ENCODE measurements around the gene SLC26A2.
"Not testable (repeated sequence)": the region's sequence is repeated elsewhere in the genome, so short reads cannot be mapped to it uniquely, and the experiment has no call there.

Gene SLC26A2

DNA sequence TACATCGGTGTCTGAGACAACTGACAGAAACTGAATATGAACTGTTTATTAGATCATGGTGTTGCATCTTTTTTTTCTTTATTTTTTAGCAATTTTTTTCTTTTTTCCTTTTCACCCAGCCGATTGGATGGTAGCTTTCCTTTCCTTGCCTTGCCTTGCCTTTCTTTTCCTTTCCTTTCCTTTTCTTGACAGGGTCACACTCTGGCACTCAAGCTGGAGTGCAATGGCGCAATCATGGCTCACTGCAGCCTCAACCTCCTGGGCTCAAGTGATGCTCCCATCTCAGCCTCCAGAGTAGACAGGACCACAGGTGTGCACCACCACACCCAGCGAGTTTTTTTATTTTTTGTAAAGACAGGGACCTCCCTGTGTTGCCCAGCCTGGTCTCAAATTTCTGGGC is 18.8 kb upstream of the SLC26A2 start:
- no peak overlapping the region for H3K4me3 ChIP-seq (replicated peaks in 1 of 2; ENCODE audit: low read depth in 2 of 2, low read length in 2 of 2)
- no peak for DNase-seq (ENCODE audit: low read depth in 2 of 2)
- TF ChIP-seq, protein P1, sequence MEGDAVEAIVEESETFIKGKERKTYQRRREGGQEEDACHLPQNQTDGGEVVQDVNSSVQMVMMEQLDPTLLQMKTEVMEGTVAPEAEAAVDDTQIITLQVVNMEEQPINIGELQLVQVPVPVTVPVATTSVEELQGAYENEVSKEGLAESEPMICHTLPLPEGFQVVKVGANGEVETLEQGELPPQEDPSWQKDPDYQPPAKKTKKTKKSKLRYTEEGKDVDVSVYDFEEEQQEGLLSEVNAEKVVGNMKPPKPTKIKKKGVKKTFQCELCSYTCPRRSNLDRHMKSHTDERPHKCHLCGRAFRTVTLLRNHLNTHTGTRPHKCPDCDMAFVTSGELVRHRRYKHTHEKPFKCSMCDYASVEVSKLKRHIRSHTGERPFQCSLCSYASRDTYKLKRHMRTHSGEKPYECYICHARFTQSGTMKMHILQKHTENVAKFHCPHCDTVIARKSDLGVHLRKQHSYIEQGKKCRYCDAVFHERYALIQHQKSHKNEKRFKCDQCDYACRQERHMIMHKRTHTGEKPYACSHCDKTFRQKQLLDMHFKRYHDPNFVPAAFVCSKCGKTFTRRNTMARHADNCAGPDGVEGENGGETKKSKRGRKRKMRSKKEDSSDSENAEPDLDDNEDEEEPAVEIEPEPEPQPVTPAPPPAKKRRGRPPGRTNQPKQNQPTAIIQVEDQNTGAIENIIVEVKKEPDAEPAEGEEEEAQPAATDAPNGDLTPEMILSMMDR (IDR thresholded peaks at IDR 0.05; ENCODE audit: low read depth, low read length) = no peak

DNA sequence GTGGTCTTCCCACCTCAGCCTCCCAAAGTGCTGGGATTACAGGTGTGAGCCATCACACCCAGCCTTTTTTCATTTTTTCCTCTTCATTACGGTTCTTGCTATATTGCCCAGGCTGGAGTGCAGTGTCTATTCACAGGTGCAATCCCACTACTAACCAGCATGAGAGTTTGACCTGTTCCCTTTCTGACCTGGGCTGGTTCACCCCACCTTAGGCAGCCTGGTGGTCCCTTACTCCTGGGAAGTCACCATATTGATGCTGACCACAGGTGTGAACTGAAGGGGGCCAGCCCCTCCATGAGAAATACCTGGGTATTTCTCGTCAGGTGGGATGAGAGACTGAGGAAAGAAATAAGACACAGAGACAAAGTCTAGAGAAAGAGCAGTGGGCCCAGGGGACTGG is 18.4 kb upstream of the SLC26A2 start:
- no peak for DNase-seq (ENCODE audit: low read depth in 2 of 2)
- TF ChIP-seq, protein P1 (IDR thresholded peaks at IDR 0.05; ENCODE audit: low read depth, low read length) = no peak

DNA sequence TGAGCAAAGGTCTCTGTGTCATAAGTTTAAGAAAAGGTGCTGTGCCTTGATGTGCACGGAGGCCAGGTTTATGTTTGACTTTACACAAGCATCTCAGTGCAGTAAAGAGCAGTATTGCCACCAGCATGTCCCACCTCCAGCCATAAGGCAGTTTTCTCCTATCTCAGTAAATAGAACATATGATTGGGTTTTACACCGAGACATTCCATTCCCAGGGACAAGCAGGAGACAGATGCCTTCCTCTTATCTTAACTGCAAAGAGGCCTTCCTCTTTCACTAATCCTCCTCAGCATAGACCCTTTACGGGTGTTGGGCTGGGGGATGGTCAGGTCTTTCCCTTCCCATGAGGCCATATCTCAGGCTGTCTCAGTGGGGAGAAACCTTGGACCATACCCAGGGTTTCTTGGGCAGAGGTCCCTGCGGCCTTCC is 17.8 kb upstream of the SLC26A2 start:
- not testable (repeated sequence) for H3K4me3 ChIP-seq (replicated peaks in 1 of 2; ENCODE audit: low read depth in 2 of 2, low read length in 2 of 2); DNase-seq (ENCODE audit: low read depth in 2 of 2)

More for the DNA sequence above, 18.4 kb upstream of the SLC26A2 start:
- no peak overlapping the region for H3K4me3 ChIP-seq (replicated peaks in 1 of 2; ENCODE audit: low read depth in 2 of 2, low read length in 2 of 2)

DNA sequence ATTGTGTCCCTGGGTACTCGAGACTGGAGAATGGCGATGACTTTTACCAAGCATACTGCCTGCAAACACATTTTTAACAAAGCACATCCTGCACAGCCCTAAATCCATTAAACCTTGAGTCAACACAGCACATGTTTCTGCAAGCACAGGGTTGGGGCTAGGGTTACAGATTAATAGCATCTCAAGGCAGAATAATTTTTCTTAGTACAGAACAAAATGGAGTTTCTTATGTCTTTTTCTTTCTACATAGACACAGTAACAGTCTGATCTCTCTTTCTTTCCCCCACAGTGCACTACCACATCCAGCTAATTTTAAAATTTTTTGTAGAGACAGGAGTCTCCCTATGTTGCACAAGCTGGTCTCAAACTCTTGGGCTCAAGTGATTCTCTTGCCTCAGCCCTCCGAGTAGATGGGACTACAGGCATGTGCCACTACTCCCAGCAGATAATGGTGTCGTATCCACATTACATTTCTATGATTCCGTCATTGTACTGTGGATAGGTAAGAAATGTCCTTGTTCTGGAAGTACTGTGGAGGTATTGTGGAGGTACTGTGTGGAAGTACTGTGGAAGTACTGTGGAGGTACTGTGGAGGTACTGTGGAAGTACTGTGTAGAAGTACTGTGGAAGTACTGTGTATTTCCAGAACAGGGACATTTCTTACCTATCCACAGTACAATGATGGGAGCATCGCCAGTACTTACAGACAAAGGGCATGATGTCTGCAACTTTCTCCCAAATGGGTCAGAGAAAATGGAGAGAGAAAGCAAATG is 17.2 kb upstream of the SLC26A2 start:
- H3K4me3 ChIP-seq (replicated peaks in 1 of 2; ENCODE audit: low read depth in 2 of 2, low read length in 2 of 2); DNase-seq (ENCODE audit: low read depth in 2 of 2): not testable (repeated sequence)

DNA sequence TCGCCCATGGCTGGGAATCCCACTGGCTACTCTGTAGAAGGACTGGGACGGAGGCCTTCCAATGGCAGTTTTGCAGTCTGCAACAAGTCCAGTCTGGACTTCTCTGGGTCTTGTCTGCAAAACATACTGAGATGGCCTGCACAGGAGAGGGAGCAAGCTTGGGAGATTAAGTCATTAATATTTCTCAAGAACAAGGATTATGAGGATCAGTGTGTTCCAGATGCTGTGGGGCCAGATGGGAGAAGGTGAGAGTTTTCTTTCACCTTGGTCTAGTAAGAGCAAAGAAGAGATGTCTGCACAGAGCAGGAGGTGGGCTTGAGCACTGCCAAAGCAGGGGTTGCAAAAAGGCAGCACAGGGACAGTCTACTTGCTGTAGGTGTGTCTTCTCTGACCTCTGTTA is 15.9 kb upstream of the SLC26A2 start, which contains the start of gene PDE6A:
PDE6A (minus strand) TSS at position 128 of the 400 bp plus-strand sequence; CDS start at position 8, 120 bp downstream.
- TF ChIP-seq, protein P1 (IDR thresholded peaks at IDR 0.05; ENCODE audit: low read depth, low read length) = no peak
- DNase-seq (ENCODE audit: low read depth in 2 of 2) = no peak

DNA sequence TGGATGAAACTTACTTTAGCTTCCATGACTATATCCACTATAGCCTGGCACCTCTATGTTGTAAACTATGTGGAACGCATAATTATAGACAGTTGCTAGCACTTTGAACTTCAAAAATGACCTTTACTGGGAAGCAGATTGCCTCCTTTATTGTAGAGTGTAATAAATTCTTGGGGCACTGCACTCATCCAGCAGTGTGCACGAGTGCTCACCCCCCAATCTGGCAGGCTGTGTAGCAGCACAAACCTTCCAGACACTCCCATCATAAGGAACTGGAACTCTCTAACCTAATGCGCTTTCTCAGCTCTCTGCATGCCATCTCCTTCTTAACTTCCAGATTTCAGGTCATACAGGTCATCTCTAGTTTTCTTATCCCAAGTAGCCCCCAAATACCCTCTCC is 14.4 kb upstream of the SLC26A2 start:
- no peak for DNase-seq (ENCODE audit: low read depth in 2 of 2)
- H3K4me3 ChIP-seq (replicated peaks in 1 of 2; ENCODE audit: low read depth in 2 of 2, low read length in 2 of 2) = no peak overlapping the region
- TF ChIP-seq, protein P1 (IDR thresholded peaks at IDR 0.05; ENCODE audit: low read depth, low read length) = no peak

More for the DNA sequence above, 15.9 kb upstream of the SLC26A2 start, which contains the start of gene PDE6A:
- H3K4me3 ChIP-seq (replicated peaks in 1 of 2; ENCODE audit: low read depth in 2 of 2, low read length in 2 of 2) = no peak within 1 kb of the TSS

DNA sequence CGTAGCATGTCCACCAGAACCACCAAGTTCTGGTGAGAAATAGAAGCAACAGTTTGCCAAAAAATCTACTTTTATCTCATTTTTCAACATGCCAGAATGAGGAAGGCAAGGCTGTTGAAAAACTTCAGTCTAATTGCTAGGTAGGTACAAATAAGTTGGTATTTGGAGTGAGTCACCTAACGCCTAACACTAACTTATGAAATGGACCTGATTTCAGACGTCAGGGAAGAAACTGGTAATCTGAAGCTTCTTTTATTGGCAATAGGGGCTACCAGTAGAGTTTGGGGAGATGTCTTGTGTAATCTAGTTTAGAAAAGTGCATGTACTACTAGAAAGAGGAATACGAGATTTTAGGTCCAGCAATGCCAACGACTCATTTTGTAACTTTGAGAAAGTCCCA is 11.6 kb upstream of the SLC26A2 start:
- TF ChIP-seq, protein P1 (IDR thresholded peaks at IDR 0.05; ENCODE audit: low read depth, low read length) = no peak
- no peak for DNase-seq (ENCODE audit: low read depth in 2 of 2)
- no peak overlapping the region for H3K4me3 ChIP-seq (replicated peaks in 1 of 2; ENCODE audit: low read depth in 2 of 2, low read length in 2 of 2)
